Panc1 (cell line): ENCODE measurements around the gene SNED1. TPM values are rescaled to one million over a fixed set of nuclear protein-coding genes. Genes with fewer than 3 reads are reported as not detected.

Source experiments
- ATAC-seq: fragments of 200-7000 bp; cut with Tn5 transposase; 2 replicates; pipeline ENCODE4 v1.9.1; 2020; ENCODE audit warnings: mild to moderate bottlenecking, moderate library complexity
- BruUV-seq: library from RNA; stranded (reverse); fragments of 400-500 nt; replicated peaks from 2 replicates; lab custom pipeline; 2021; lab: Mats Ljungman, UMichigan
- CTCF ChIA-PET: fragments of 300-600 bp; sonication (Branson Sonifier 250); formaldehyde crosslinking; loops from one replicate; lab custom pipeline; 2022; ENCODE audit warnings: antibody characterized with exemption; lab: Charles Lee
- POLR2A ChIA-PET: fragments of 300-600 bp; sonication (Branson Sonifier 250); formaldehyde crosslinking; loops from one replicate; lab custom pipeline; 2022; ENCODE audit warnings: antibody characterized with exemption; lab: Charles Lee
- DNase-seq: peaks from one replicate; pipeline ENCODE4 v3.0.0-alpha.2; 2010; ENCODE audit warnings: low read depth, low spot score
- H3K27ac ChIP-seq: 2 replicates; pipeline ENCODE4 v1.5.1; 2011; ENCODE audit warnings: mild to moderate bottlenecking, low read length, inconsistent platforms
- H3K27me3 ChIP-seq: fragments of 200-500 bp; sonication (Bioruptor generic); 2 replicates; pipeline ENCODE4 v1.6.0; 2014; ENCODE audit warnings: low read length, inconsistent platforms; ENCODE audit not compliant: control insufficient read depth, insufficient read depth
- H3K36me3 ChIP-seq: fragments of 200-500 bp; sonication (Bioruptor generic); 2 replicates; pipeline ENCODE4 v1.5.1; 2014; ENCODE audit warnings: inconsistent platforms, mild to moderate bottlenecking, low read length, moderate library complexity; ENCODE audit not compliant: control insufficient read depth, insufficient read depth
- H3K4me1 ChIP-seq: 2 replicates; pipeline ENCODE4 v1.5.1; 2011; ENCODE audit warnings: inconsistent platforms, mild to moderate bottlenecking, low read length, moderate library complexity; ENCODE audit not compliant: control insufficient read depth, insufficient read depth
- H3K4me3 ChIP-seq, 2 experiments: 2 replicates each; pipeline ENCODE4 v1.5.1; 2011 to 2012; ENCODE audit warnings: low read depth in 2 of 2, low read length in 2 of 2, mild to moderate bottlenecking in 2 of 2, inconsistent platforms in 1 of 2, moderate library complexity in 1 of 2
- H3K9me3 ChIP-seq: fragments of 200-500 bp; sonication (Bioruptor generic); 2 replicates; pipeline ENCODE4 v1.5.1; 2014; ENCODE audit warnings: low read depth, mild to moderate bottlenecking, inconsistent platforms, low read length, moderate library complexity; ENCODE audit not compliant: control insufficient read depth, insufficient read depth
- POLR2AphosphoS5 ChIP-seq: IDR thresholded peaks from 2 replicates; pipeline ENCODE4 v1.6.1; 2012; ENCODE audit warnings: mild to moderate bottlenecking, low read depth, low read length, moderate library complexity
- REST ChIP-seq, 2 experiments: IDR thresholded peaks; 2 replicates each; pipeline ENCODE4 v1.6.1; 2011 to 2012; ENCODE audit warnings: low read depth in 2 of 2, control low read depth in 1 of 2, low read length in 1 of 2, mild to moderate bottlenecking in 1 of 2, moderate library complexity in 1 of 2; ENCODE audit not compliant: insufficient read depth in 1 of 2
- SIN3A ChIP-seq: IDR thresholded peaks from 2 replicates; pipeline ENCODE4 v1.6.1; 2012; ENCODE audit warnings: low read depth, mild to moderate bottlenecking, low read length, moderate library complexity, borderline replicate concordance; ENCODE audit not compliant: insufficient read depth
- TCF7L2 ChIP-seq: IDR thresholded peaks from 2 replicates; pipeline ENCODE4 v1.6.1; 2011; ENCODE audit warnings: mild to moderate bottlenecking, low read depth, low read length, inconsistent platforms
- in situ Hi-C: cut with HindIII; loops from 2 replicates; pipeline ENCODE4 v1.10.0; 2016; ENCODE audit warnings: low sequenced_read_pairs, low pct_unique_long_range_greater_than_20kb
- intact Hi-C: fragments of 100-400 bp; cut with micrococcal nuclease; formaldehyde crosslinking; loops from one replicate; pipeline ENCODE4 v1.10.0; 2022; ENCODE audit not compliant: unreplicated experiment
- total RNA-seq: library from RNA; stranded (reverse); gene quantifications from one replicate; pipeline ENCODE4 v1.2.1, GENCODE V29; 2021; ENCODE audit not compliant: unreplicated experiment
- TF ChIP-seq, protein P1 (sequence below): fragments of 450-650 bp; IDR thresholded peaks from 2 replicates; pipeline ENCODE4 v1.5.1; 2017; ENCODE audit warnings: mild to moderate bottlenecking

SNED1 gene
- total RNA-seq, 1 experiment from 2014 or later = 11.0 TPM

GRCh38 chr2:241053576-241054251, 55.3 kb downstream of the SNED1 start:
- H3K27me3 ChIP-seq = no peaks in the 10 kb centered on the region
- intact Hi-C loops = no loop called here
- no peaks in the 10 kb centered on the region for H3K36me3 ChIP-seq
- ATAC-seq = no peak
- TF ChIP-seq POLR2AphosphoS5 (no peak), SIN3A (no peak), REST (IDR thresholded peaks at IDR 0.05; ENCODE audit: insufficient read depth in 1 of 2, low read depth in 2 of 2, low read length in 1 of 2) (no peak), TCF7L2 (no peak)
- TF ChIP-seq, protein P1, sequence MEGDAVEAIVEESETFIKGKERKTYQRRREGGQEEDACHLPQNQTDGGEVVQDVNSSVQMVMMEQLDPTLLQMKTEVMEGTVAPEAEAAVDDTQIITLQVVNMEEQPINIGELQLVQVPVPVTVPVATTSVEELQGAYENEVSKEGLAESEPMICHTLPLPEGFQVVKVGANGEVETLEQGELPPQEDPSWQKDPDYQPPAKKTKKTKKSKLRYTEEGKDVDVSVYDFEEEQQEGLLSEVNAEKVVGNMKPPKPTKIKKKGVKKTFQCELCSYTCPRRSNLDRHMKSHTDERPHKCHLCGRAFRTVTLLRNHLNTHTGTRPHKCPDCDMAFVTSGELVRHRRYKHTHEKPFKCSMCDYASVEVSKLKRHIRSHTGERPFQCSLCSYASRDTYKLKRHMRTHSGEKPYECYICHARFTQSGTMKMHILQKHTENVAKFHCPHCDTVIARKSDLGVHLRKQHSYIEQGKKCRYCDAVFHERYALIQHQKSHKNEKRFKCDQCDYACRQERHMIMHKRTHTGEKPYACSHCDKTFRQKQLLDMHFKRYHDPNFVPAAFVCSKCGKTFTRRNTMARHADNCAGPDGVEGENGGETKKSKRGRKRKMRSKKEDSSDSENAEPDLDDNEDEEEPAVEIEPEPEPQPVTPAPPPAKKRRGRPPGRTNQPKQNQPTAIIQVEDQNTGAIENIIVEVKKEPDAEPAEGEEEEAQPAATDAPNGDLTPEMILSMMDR = no peak
- no peak overlapping the region for H3K27ac ChIP-seq
- CTCF ChIA-PET = no interaction called here
- POLR2A ChIA-PET = interaction anchor here (0.5 kb wide), 1 partner anchor 16 kb away, joined by 5 read pairs; no protein-coding TSS in a partner anchor
- in situ Hi-C loops = no loop called here
- no peak for DNase-seq
- BruUV-seq = no TSS peak
- H3K4me3 ChIP-seq = no peak overlapping the region
- no peaks in the 10 kb centered on the region for H3K9me3 ChIP-seq
- no peaks in the 10 kb centered on the region for H3K4me1 ChIP-seq

GRCh38 chr2:241061275-241061674, 62.9 kb downstream of the SNED1 start:
- Histone ChIP-seq H3K9me3 (no peaks in the 10 kb centered on the region), H3K27me3 (no peaks in the 10 kb centered on the region), H3K27ac (no peak overlapping the region), H3K4me1 (no peaks in the 10 kb centered on the region), H3K4me3 (no peak overlapping the region), H3K36me3 (no peaks in the 10 kb centered on the region)
- POLR2A ChIA-PET = no interaction called here
- BruUV-seq = no TSS peak
- intact Hi-C loops (no loop called here), in situ Hi-C loops (no loop called here)
- ATAC-seq = no peak
- DNase-seq = no peak
- CTCF ChIA-PET = no interaction called here
- TF ChIP-seq, protein P1 = no peak
- TF ChIP-seq POLR2AphosphoS5 (no peak), REST (IDR thresholded peaks at IDR 0.05; ENCODE audit: insufficient read depth in 1 of 2, low read depth in 2 of 2, low read length in 1 of 2) (no peak), TCF7L2 (no peak), SIN3A (no peak)
